Measurements from ENCODE around the gene BRD4. TPM values are rescaled to one million over a fixed set of nuclear protein-coding genes. Genes with fewer than 3 reads are reported as not detected.

The BRD4 gene
- total RNA-seq, 1 donor from 2014 or later, result 55.1 TPM

- intact Hi-C loops (cut with DNase I), result no loop called here
- no peak for ATAC-seq (ENCODE audit: poor library complexity)
- DNase-seq, result no peak
Observed at GRCh38 chr19:15297416-15298224, 34.7 kb downstream of the BRD4 start.

DNA sequence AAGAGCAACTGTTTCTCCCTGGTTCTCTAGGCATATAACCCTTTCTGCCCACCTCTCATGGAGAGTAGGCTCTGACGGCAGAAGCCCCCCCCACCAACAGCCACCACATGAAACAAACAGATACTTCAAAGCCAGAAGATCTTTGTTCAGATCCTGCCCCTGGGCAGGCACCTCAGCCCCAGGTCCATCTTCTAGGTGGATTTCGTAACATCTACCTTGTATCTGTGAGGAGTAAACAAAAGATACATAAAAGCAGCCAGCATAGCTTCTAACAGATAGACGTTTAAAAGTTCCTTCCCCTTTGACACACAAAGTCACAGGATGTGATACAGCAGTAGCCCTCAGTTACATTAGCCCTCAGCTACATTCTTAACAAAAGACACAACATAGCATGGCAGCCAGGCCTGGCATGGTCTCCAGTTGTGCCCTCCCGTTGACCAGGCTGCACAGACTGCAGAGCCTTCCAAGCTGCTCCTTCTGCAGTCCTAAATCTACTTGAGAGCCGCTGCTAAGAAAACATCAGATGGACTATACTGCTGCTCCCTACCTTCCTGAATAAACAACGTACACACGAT lies 35.4 kb downstream of the BRD4 start:
- ATAC-seq (ENCODE audit: poor library complexity), result no peak
- DNase-seq, result no peak
- intact Hi-C loops (cut with DNase I), result no loop called here

GRCh38 chr19:15296353-15296752 lies 36.0 kb downstream of the BRD4 start:
- ATAC-seq (ENCODE audit: poor library complexity), result peak; percentile 68
- peak; percentile 70 for DNase-seq
- intact Hi-C loops (cut with DNase I), result no loop called here

GRCh38 chr19:15294561-15294990 lies 37.8 kb downstream of the BRD4 start:
- DNase-seq (peak; percentile 78), ATAC-seq (ENCODE audit: poor library complexity) (peak; percentile 57)
- intact Hi-C loops (cut with DNase I), result no loop called here

DNA sequence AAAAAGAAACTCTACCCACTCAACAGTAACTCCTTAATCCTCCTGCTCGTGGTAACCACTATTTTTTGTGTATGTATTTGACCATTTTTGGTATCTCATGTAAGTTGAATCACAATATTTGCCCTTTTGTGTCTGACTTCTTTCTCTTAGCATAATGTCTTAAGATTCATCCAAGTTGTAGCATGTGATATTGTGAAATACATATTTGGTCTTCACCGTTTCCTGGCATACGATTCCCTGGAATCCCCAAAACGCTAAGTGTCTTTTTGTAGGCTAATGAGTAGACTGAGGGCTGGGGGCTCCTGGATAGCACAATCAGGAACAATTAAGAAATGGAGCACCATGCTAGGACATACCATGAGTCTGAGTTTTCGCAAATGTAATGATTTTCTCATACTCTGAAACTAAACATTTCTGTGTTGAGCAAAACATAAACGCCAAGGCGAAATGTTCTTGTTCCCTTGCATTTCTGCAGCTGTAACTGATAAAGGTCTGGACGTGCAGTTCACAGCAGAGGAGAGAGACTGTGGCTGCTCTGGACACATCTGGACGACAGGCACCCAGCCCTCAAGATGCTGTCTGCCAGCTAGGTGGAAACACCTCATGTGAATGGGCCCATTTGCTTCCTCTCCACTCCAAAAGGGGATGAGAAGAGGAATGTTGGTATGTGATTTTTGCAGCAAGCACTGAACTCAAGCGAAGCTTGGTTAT lies 38.4 kb downstream of the BRD4 start:
- no peak for DNase-seq
- ATAC-seq (ENCODE audit: poor library complexity), result no peak
- intact Hi-C loops (cut with DNase I), result no loop called here

- ATAC-seq (ENCODE audit: poor library complexity) (peak; percentile 64), DNase-seq (peak; percentile 46)
- intact Hi-C loops (cut with DNase I), result no loop called here
Observed at GRCh38 chr19:15292847-15293582, 39.3 kb downstream of the BRD4 start.

DNA sequence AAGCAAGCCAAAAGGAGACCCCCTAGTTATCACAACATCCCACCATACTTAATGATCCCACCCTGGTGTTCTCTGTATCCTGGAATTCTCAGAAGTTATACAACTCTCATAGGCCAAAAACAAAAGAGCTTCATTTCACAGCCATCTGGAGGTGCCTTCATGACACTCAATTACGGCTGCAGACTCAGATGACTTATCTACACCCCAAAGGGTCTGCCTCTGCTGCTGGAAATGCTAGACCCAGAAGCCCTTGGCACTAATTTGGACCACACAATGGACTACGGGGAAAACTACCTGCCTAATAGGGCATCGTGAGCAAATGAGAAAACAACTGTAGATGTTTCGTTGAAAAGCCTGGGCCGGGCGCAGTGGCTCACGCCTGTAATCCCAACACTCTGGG lies 40.2 kb downstream of the BRD4 start:
- intact Hi-C loops (cut with DNase I), result no loop called here
- no peak for ATAC-seq (ENCODE audit: poor library complexity)
- no peak for DNase-seq

DNA sequence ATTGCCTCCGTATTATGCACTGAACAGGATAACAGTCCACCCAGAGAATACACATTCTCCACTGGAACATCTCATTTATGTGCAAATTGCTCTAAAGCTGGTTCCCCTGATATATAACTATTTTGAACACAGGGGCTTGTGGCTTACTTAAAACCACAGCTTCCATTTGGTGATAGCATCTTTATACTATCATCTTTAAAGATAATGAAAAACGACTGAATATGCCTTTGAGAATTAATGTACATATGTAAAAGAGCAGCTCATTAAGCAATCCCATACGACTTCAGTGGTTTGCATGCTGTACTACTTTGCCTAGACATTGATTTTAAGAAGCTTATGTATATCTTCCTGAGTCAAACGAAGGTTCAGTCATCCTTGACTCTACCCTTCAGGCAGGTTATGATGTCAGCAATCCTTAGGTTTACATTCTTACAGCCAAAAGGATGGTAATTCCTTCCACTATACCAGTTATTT lies 40.8 kb downstream of the BRD4 start:
- ATAC-seq (ENCODE audit: poor library complexity) (no peak), DNase-seq (no peak)
- intact Hi-C loops (cut with DNase I), result no loop called here

DNA sequence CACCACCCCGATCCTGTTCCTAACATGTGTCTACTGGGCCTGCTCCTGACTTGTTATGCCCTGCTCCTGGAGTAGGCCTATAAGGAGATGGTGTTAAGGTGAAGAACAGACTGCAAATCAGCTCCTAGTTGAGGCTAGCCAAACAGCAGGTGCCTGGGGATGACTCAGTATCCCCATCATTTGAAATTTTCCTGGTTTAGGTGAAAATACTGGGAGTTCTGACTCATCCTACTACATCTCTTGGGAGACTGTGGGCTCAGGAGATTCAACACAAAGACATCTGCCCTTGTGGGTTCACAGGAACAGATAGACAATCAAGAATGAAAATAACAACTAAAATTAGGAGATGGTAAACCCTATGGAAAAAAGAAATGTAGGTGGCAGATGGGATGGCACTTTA lies 41.2 kb downstream of the BRD4 start:
- DNase-seq (no peak), ATAC-seq (ENCODE audit: poor library complexity) (no peak)
- intact Hi-C loops (cut with DNase I), result no loop called here

DNA sequence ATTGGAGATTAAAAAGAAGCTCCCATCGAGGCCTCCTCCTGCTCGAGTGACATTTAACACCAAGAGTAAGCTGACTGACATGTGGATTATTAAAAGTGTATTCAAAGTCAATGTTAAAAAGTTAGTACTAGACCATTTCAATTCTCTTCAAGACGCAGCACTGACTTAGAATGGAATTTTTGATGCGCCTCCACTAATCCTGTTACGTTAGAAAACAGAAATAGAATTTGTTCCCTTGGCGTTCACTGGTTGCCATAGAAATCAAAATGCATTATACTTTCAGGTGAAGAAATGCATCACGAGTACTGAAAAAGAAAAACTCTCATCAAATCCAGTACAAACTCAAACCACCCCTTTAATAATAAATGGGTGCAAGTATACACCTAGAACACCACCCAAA lies 42.2 kb downstream of the BRD4 start:
- intact Hi-C loops (cut with DNase I), result no loop called here
- ATAC-seq (ENCODE audit: poor library complexity), result no peak
- no peak for DNase-seq

DNA sequence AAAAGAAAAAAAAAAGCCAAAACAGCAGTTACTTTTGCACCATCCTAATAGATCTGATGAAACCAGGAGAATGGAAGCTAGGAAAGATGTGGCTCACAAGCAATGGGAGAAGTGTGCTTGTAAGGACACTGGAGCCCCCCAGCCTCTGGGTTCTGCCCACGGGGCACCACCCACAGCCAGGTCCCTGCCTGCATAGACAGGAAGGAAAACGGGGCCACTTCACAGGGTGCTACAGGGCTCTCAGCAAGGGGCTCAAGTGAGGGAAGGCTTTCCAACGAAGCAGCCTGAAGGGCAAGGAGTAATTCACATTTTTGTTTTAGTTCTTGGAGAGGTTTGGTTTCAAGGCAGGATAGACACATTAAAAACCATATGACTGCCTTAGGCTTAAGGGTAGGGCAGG lies 42.7 kb downstream of the BRD4 start:
- ATAC-seq (ENCODE audit: poor library complexity), result no peak
- DNase-seq, result no peak
- intact Hi-C loops (cut with DNase I), result no loop called here

GRCh38 chr19:15288146-15288963 lies 44.0 kb downstream of the BRD4 start:
- intact Hi-C loops (cut with DNase I), result no loop called here
- ATAC-seq (ENCODE audit: poor library complexity) (peak; percentile 23), DNase-seq (peak; percentile 56)

GRCh38 chr19:15287496-15287895 lies 44.8 kb downstream of the BRD4 start:
- ATAC-seq (ENCODE audit: poor library complexity), result no peak
- DNase-seq, result no peak
- intact Hi-C loops (cut with DNase I), result no loop called here

DNA sequence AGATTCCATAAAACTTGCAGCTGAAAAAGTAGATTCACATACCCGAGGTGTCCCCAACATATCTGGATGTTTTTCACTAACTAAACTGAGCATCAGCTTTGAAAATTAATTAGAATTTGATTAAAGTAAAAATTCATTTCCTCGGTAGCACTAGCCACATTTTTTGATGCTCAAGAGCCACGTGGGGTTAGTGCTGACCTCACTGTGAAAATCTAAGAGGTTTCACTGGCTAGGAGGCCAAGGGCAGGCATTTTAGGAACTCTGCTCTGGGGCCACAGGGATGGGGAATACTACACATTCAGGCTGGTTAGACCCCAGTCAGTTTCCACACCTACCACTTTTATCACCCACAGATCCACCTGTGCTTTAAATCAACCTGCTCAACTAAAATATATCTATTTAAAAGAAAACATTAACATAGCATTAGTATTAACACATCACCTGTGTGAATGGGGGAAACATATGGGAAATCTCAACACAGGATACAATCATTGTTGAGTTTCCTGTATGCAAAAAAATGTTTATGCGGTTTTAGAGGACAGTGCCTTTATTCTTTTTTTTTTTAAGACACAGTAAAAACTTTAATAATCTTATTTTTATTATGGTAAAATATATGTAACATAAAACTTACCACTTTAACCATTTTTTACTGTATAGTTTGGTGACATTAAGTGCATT lies 45.5 kb downstream of the BRD4 start:
- ATAC-seq (ENCODE audit: poor library complexity) (no peak), DNase-seq (no peak)
- intact Hi-C loops (cut with DNase I), result no loop called here

GRCh38 chr19:15285896-15286591 lies 46.3 kb downstream of the BRD4 start:
- ATAC-seq (ENCODE audit: poor library complexity) (no peak), DNase-seq (no peak)
- intact Hi-C loops (cut with DNase I), result no loop called here

- ATAC-seq (ENCODE audit: poor library complexity), result no peak
- intact Hi-C loops (cut with DNase I), result loop anchor here (5.0 kb wide), 1 partner anchor 47 kb away; the partner anchor contains the start of gene BRD4
Observed at GRCh38 chr19:15284896-15285295, 47.4 kb downstream of the BRD4 start.

GRCh38 chr19:15284091-15284490 lies 48.2 kb downstream of the BRD4 start:
- no peak for DNase-seq
- no peak for ATAC-seq (ENCODE audit: poor library complexity)
- intact Hi-C loops (cut with DNase I), result loop anchor here (5.0 kb wide), 1 partner anchor 48 kb away; the partner anchor contains the start of gene BRD4

More at GRCh38 chr19:15284896-15285295, 47.4 kb downstream of the BRD4 start:
- DNase-seq, result no peak
